Hepatocyte (in vitro differentiated cells): ENCODE data around the gene CEL.

Source experiments
- CTCF ChIP-seq: fragments of 200-600 bp; sonication (generic); IDR thresholded peaks from 2 replicates; pipeline ENCODE4 v1.5.1; 2016; ENCODE audit warnings: antibody characterized with exemption, mild to moderate bottlenecking; ENCODE audit not compliant: poor library complexity
- EZH2 ChIP-seq: fragments of 200-600 bp; sonication (generic); IDR thresholded peaks from 2 replicates; pipeline ENCODE4 v1.6.1; 2016; ENCODE audit warnings: antibody characterized with exemption, mild to moderate bottlenecking, borderline replicate concordance

- TF ChIP-seq EZH2 (no peak), CTCF (no peak)
These were observed 9.8 kb downstream of the CEL start for GRCh38 chr9:133071484-133072150.
